Endothelial cell (in vitro differentiated cells): ENCODE results near the gene FBLN2. TPM values are rescaled to one million over a fixed set of nuclear protein-coding genes. Genes with fewer than 3 reads are reported as not detected.
A peak's percentile ranks its signal among the peaks of the same experiment; 100 is the strongest.

Experiments used
- DNase-seq: peaks from one replicate; pipeline ENCODE4 v3.0.0; 2021; ENCODE audit warnings: low spot score
- H3K27ac Mint-ChIP-seq: one replicate; pipeline ENCODE4 v1.8.0; 2021; ENCODE audit warnings: mixed read lengths, inconsistent platforms; ENCODE audit not compliant: unreplicated experiment
- H3K27me3 Mint-ChIP-seq: one replicate; pipeline ENCODE4 v1.8.0; 2021; ENCODE audit warnings: mild to moderate bottlenecking, moderate library complexity, mixed read lengths, inconsistent platforms; ENCODE audit not compliant: unreplicated experiment
- H3K36me3 Mint-ChIP-seq: one replicate; pipeline ENCODE4 v1.8.0; 2021; ENCODE audit warnings: mild to moderate bottlenecking, low read depth, mixed read lengths, inconsistent platforms; ENCODE audit not compliant: unreplicated experiment
- H3K4me1 Mint-ChIP-seq: one replicate; pipeline ENCODE4 v1.8.0; 2021; ENCODE audit warnings: mild to moderate bottlenecking, mixed read lengths, inconsistent platforms; ENCODE audit not compliant: unreplicated experiment
- H3K4me3 Mint-ChIP-seq: one replicate; pipeline ENCODE4 v1.8.0; 2021; ENCODE audit warnings: mild to moderate bottlenecking, mixed read lengths, inconsistent platforms; ENCODE audit not compliant: unreplicated experiment
- H3K9me3 Mint-ChIP-seq: one replicate; pipeline ENCODE4 v1.8.0; 2021; ENCODE audit warnings: mixed read lengths, inconsistent platforms; ENCODE audit not compliant: unreplicated experiment
- total RNA-seq: library from RNA; stranded (reverse); fragmentation: NEBNext Ultra II Directional; extraction: Animal tissue kit (Norgen Biotek cat#: 25700); gene quantifications from one replicate; pipeline ENCODE4 v1.2.1, GENCODE V29; 2021; ENCODE audit not compliant: unreplicated experiment
- TF ChIP-seq, protein P1 (sequence below): fragments of 200-600 bp; sonication (generic); IDR thresholded peaks from one replicate; pipeline ENCODE4 v1.5.0; 2021; ENCODE audit warnings: antibody characterized with exemption; ENCODE audit not compliant: unreplicated experiment

FBLN2 gene
- total RNA-seq, 1 donor from 2014 or later, result 10.5 TPM

DNA sequence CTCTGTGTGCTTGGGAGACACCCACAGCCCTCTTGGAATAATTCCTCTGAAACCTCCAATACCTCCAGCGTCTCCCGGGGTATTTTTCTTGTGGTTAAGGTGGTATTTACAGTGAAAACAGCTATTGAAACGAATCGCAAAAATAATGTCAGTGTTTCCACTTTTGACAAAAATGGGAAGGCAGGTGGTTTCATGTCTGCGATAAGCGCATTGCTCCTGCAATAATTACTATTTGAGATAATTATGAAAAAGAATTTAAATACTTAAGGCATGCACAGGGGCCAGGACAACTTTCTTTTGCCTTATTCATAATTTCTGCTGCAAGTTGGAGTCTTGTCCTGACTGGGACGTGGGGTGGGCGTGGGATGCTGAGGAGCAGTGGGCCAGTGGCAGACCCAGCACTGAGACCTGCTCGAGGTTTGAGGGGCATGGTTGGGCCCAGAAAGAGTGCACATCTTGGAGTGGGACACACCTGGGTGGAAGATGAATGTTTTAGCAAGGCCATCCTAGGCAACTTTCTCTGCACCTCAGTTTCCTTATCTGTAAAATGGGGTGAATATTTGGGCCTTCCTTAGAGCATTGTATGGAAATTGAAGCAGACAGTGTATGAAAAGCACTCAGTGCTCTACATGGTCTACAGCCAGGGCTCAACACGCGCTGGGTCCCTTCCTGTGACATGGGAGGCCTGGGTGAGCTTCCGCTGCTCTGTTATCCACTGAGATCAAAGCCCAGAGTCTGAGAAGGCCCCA, 110.5 kb downstream of the FBLN2 start:
- Mint-ChIP-seq H3K27me3 (peaks cover 7% of the 10 kb centered on the region), H3K4me3 (no peak overlapping the region), H3K4me1 (no peaks in the 10 kb centered on the region), H3K9me3 (no peaks in the 10 kb centered on the region), H3K27ac (no peak overlapping the region), H3K36me3 (peaks cover 5% of the 10 kb centered on the region)
- TF ChIP-seq, protein P1, sequence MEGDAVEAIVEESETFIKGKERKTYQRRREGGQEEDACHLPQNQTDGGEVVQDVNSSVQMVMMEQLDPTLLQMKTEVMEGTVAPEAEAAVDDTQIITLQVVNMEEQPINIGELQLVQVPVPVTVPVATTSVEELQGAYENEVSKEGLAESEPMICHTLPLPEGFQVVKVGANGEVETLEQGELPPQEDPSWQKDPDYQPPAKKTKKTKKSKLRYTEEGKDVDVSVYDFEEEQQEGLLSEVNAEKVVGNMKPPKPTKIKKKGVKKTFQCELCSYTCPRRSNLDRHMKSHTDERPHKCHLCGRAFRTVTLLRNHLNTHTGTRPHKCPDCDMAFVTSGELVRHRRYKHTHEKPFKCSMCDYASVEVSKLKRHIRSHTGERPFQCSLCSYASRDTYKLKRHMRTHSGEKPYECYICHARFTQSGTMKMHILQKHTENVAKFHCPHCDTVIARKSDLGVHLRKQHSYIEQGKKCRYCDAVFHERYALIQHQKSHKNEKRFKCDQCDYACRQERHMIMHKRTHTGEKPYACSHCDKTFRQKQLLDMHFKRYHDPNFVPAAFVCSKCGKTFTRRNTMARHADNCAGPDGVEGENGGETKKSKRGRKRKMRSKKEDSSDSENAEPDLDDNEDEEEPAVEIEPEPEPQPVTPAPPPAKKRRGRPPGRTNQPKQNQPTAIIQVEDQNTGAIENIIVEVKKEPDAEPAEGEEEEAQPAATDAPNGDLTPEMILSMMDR, result no peak
- DNase-seq, result no peak

DNA sequence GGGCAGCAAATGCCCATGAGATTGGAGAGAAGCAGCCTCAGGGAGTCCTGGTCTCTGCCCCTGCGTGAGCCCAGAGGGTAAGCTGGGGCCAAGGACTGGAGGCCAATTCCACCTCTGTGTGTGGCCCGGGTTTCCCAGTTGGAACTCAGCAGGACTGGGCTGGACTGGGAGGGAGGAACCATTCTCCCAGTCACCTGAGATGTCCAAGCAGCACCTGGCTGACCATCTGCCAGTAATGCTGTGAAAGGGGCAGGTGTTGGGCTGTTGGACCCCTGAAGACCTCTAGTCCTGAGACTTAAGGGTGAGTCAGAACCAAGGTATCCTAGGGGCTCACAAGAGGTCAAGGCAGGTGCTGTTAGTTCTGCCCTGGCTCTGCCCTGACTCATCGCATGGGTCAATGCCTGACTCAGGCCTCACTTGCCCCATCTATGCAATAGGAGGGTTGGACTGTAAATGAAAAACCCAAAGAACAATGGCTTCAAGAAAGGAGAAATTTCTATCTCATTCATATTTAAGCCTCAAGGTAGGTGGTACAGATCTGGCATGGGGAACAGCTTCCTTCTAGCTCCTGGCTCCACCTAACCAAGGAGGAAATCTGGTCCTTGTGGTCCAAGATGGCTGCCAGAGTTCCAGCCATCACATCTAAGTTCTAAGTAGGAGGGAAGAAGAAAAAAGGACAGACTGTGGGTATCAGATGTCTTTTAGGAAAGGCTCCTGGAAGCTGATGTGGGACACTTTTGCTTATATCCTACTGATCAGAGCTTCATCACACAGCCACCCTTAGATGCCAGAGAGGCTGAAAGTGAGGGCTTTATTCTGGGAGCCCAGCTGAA, 111.3 kb downstream of the FBLN2 start:
- DNase-seq, result no peak
- TF ChIP-seq, protein P1, result no peak
- no peak overlapping the region for H3K27ac Mint-ChIP-seq
- H3K4me3 Mint-ChIP-seq, result no peak overlapping the region
- H3K4me1 Mint-ChIP-seq, result no peaks in the 10 kb centered on the region
- peaks cover 5% of the 10 kb centered on the region for H3K36me3 Mint-ChIP-seq
- H3K9me3 Mint-ChIP-seq, result no peaks in the 10 kb centered on the region
- H3K27me3 Mint-ChIP-seq, result peaks cover 6% of the 10 kb centered on the region

DNA sequence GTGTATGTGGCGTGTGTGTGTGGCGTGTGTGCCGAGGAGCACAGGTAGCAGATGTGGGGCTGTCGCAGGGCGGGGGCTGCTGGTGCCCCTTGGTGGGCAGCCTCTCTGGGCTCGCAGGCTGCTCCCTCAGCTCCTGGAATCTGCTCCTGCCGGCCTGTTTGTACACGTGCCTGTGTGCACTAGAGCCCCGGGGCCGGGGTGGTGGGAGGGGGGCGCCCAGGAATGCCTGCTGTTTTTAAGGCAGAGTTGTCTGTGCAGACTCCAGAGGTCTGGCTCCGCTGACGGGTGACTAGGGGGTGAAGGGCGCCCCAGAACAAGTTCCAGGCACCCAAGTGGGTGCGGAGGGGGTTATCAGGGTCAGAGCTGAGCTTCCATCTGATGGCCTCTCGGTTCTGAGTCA, 112.2 kb downstream of the FBLN2 start:
- no peaks in the 10 kb centered on the region for H3K4me1 Mint-ChIP-seq
- H3K27me3 Mint-ChIP-seq, result peaks cover 8% of the 10 kb centered on the region
- H3K9me3 Mint-ChIP-seq, result no peaks in the 10 kb centered on the region
- H3K4me3 Mint-ChIP-seq, result no peak overlapping the region
- H3K27ac Mint-ChIP-seq, result no peak overlapping the region
- TF ChIP-seq, protein P1, result no peak
- peaks cover 5% of the 10 kb centered on the region for H3K36me3 Mint-ChIP-seq
- DNase-seq, result no peak

DNA sequence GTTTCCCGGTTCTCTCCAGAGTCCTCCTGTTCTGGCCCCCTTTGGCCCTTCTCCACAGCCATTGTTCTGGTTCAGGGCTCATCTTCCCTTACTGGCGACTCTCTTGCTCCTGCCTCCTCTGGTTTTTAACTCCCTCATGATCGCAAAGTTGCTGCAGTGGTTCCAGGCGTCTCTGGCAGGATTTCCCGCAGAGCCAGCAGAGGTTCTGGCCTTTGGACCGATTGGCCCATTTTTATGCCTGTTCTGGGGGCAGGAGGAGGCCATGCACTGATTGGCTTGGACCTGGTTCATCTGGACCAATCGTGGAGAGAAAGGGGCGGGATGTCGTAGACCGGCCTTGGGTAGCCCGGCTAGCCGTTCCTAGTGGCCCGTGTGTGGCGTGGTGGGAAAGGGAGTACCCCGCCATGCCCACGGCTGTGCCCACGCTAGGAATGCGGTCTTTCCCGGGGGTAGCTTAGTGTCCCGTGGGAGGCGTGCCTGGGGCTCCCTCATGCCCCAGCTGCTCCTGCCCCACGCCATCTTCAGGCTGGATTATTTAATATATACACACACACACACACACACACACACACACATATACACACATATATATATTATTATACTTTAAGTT, 113.4 kb downstream of the FBLN2 start:
- Mint-ChIP-seq H3K4me3 (peak overlapping the region; percentile 25), H3K9me3 (no peaks in the 10 kb centered on the region), H3K27ac (no peak overlapping the region), H3K36me3 (peaks cover 3% of the 10 kb centered on the region), H3K4me1 (no peaks in the 10 kb centered on the region), H3K27me3 (peaks cover 8% of the 10 kb centered on the region)
- DNase-seq, result no peak
- TF ChIP-seq, protein P1, result no peak
